HG03139 (cell line): ENCODE data around the gene MYOM3.

Source experiments
- ATAC-seq: cut with Tn5 transposase; IDR thresholded peaks from one replicate; pipeline ENCODE4 v1.9.1; 2021; ENCODE audit not compliant: unreplicated experiment

Gene MYOM3

DNA sequence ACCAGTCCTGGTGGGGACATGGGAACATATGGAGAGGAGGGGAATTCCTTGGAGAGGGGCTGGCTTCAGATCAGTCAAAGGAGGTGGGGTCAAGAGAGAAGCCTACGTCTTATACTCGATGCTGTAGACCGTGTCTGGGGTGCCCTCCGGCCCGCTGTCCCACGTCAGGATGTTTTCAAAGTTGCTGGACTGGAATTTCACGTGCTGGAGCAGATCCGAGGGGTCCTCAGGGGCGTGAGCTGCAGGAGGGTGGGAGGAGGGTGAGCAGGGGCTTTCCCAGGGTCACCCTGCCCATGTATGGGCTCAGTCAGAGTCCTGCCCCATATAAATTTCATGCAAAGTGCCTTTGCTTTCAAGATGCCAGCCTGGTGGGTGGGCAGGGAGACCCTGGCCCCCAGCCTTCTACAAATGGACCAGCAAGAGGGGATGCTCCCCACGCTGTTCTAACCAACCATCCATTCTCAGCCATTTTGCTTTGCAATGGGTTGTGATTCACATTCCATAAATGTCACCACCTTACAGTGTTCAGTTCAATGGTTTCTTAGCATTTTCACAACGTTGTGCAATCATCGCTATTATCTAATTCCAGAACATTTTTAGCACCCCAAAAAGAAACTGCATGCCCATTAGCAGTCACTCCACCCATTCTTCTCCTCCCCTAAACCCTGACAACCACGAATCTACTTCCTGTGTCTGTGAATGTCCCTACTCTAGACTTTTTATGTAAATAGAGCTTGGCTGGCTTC, 26.7 kb upstream of the MYOM3 start:
- no peak for ATAC-seq

- no peak for ATAC-seq
Observed at GRCh38 chr1:24136956-24137539, 25.1 kb upstream of the MYOM3 start.

DNA sequence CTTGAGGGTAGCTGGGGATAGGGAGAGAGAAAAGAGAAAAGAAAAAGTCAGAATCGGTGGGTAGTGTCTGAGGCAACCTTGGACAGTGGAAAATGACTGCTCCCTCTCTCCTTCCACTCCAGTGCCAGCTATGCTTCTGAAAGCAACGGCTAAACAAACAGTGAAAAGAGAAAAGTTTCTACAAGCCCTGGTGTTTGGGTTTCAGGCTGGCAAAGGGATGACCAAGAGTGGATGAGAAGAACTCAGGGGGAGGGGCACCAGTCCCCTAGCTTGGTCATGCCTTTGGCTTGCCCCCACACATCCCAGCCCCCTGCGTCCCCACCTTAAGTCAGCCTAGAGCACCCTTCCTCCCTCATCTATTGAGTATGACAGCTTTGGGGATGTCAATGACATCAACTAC, 22.4 kb upstream of the MYOM3 start:
- ATAC-seq, result no peak

DNA sequence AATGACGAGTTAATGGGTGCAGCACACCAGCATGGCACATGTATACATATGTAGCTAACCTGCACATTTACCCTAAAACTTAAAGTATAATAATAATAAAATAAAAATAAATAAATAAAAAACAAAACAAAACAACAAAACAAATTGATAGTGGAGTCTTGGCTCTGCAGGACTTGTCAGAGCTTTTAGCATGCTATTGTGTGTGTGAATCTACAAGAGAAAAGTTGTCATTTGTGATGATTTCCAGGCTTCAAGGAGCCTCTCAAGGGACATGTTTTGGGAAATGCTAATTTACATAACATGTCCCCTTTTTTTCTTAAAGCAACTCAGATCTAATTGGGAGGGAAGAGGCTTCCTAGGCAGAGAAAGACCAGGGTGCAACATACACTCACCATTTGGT, 21.9 kb upstream of the MYOM3 start:
- ATAC-seq, result no peak

DNA sequence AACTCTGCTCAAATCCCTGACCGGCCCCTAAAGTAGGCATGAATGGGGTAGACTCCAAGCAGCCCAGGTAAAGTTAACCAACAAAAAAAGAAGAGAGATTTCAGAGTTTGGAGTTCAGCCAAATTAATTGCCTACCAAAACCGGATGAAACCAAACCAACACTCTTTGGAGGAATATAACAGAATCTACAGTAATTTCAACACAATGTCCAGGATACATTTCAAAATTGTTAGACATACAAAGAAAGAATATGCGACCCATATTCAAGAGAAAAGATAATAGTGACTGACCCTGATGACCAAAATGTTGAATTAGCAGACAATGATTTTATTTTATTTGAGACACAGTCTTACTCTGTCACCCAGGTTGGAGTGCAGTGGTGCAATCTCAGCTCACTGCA, 18.4 kb upstream of the MYOM3 start:
- ATAC-seq, result no peak

DNA sequence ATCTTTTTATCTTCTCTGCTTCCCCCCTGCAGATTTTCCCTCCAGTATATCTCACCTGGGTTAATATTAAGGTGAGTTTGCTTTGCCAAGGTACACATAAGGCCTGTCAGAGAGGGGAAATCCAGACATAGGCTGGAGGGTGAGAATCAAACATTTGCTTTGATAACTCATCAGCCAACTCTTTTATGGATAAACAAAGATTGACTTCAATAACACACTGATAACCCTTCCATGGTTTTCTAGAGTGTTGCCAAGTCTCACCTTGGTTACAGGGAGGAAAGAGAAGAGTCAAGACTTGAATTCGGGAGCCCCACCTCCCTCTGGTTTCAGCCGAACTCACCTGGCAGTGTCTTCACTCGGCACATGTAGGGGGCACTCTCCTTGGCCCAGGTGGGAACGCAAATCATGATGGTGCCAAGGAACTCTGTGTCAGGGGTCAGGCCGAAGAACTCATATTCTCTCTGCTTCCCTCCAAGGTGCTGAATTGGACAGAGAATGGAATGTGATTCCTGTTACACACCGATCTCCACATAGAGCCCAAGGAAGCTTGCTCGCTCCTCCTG, 15.9 kb upstream of the MYOM3 start:
- no peak for ATAC-seq

GRCh38 chr1:24127134-24127800, 15.3 kb upstream of the MYOM3 start:
- ATAC-seq, result no peak

- ATAC-seq, result no peak
Observed at GRCh38 chr1:24126672-24127023, 14.7 kb upstream of the MYOM3 start.

DNA sequence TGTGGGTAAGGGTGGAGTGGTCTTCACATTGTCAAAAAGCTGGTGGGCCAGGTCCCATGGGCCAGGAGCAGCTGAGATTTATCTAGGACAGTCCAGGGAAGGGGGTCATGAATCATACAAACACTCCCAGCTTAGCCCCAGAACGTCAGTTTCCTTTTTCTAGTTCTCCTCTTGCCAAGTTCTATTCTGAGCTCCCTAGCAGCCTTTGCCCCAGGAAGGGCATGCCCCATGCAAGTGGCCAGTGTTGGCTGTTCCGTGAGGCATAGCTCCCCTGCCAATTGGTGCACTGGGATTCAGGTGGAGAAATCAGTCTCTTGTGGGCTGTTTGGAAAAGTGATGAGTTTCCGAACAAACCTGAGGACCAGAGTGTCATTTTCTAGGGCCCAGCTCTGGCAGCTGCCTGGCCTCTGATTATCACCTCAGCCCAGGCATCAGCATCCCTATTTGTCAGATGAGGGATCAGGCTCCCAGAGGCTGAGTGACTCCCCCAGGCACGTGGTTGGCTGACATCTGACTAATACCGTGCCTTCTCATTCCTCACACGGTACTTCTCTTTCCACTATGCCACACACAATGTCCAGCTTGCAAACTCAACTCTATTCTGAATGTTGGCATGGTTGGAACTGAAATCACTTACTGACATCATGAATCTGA, 14.2 kb upstream of the MYOM3 start:
- no peak for ATAC-seq

GRCh38 chr1:24125456-24125855, 13.5 kb upstream of the MYOM3 start:
- no peak for ATAC-seq

- ATAC-seq, result no peak
Observed at GRCh38 chr1:24124980-24125379, 13.0 kb upstream of the MYOM3 start.

DNA sequence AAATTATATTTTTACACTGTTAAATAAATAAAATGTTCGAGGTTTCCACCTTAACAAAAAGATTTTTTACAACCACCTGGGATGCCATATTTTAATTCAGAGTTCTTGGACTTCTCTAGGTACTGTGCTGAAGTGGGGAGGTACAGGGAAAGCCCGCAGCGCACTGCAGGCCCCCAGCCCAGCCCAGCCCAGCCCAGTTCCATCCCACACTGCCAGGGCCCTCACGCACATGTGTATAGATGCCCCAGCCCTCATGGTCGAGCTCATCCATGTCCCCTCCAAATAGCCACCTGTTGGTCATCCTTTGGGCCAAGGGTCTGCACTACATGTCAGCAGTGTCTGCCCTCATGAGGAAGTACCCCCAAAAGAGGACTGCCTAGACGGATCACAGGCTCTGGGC, 11.7 kb upstream of the MYOM3 start:
- ATAC-seq, result no peak

- no peak for ATAC-seq
Observed at GRCh38 chr1:24122776-24123175, 10.8 kb upstream of the MYOM3 start.

GRCh38 chr1:24121406-24121805, 9.5 kb upstream of the MYOM3 start:
- no peak for ATAC-seq

- ATAC-seq, result no peak
Observed at GRCh38 chr1:24120965-24121364, 9.0 kb upstream of the MYOM3 start.

DNA sequence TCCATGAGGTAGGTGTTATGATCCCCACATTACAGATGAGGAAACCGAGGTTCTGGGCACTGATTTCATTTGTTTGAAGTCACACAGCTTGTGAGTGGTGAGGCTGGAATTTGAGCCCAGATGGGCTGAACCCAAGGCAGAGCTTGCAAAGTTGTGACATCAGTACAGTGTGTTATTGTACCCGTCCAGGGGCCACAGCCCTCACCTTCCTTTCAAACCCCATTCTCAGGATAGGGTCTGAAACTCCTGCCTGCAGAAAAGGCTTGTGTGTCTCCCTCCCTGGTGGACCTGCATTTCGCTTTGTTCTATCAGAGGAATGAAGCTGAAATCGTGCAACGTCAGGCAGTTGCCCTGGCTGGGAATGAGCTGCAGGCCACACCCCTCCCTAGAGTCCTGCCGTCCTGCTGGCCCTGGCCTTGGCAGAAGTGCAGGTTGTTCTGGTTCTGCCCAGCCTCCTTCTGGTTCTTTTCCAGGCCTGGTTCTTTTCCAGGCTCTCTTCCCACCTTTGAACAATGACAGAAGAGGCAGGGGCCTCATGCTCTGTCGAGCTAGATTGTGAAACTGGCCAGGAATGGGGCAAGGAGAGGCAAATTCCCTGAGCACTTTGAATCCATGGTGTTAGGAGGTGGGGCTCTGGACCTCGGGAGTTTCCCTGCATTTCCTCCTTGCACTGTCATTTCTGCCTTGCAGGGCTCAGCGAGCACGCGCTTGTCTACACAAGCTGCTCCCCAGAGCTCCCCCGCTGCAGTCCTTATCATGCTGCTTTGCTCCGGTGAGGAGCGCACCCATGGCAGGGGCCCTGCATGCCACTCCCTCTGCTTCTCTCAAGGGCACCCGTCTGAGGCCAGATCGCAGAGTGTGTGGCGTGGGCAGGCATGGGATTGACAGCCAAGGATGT, 8.2 kb upstream of the MYOM3 start:
- no peak for ATAC-seq

- no peak for ATAC-seq
Observed at GRCh38 chr1:24119489-24119858, 7.5 kb upstream of the MYOM3 start.

- ATAC-seq, result no peak
Observed at GRCh38 chr1:24118410-24119242, 6.7 kb upstream of the MYOM3 start.

GRCh38 chr1:24117722-24118409, 5.9 kb upstream of the MYOM3 start:
- ATAC-seq, result no peak
